HuH-7 (cell line): ENCODE results near the gene GANC.

ENCODE experiments used
- DNase-seq: peaks from one replicate; pipeline ENCODE4 v3.0.0; 2011; ENCODE audit warnings: low spot score

The GANC gene

DNA sequence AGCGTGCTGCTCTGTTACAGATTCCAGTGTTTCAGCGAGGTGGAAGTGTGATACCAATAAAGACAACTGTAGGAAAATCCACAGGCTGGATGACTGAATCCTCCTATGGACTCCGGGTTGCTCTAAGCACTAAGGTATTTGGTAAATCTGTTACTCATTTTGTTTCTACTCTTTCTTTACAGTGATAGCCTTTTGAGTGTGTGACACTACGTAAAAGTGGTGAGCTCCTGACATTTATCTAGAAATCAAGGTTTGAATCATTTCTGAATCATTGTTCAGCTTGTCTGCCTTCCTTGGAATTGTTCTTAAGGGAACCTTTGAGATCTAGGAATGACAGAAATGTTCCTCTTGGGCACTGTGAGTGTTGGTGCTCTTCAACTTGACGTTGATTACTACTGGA lies 75.1 kb downstream of the GANC start:
- DNase-seq, result no peak

DNA sequence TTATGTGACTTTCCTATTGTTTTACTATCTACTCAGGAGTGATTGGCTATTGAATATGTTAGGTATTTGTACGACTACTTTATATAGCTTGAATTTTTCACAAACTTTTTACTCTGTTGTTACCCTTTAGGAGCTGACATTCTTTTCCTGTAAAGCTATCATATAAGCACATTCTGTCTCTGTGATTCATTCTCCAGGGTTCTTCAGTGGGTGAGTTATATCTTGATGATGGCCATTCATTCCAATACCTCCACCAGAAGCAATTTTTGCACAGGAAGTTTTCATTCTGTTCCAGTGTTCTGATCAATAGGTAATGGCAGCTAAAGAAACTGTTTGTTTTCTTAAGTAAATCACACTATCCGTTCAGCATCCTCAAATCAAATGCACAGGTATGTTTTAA lies 76.2 kb downstream of the GANC start:
- no peak for DNase-seq

DNA sequence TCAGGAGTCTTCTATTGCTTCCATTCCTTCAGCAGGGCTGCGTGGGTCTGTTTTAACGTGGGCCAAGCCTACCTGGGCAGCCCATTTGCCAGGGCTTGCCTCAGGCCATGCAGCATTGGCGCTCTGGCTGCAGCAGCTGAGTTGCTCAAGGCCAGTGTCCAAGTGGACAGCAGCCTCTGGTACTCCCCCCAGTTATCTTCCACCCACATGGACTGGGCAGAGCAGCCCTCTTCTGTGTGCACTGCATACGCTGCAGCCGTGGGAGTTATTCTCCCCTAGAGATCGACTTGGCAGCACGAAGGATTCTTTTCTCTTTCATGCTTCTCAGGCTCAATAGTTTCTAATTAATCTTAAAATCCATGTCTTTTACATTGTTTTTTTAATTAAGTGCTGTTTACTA lies 79.4 kb downstream of the GANC start:
- no peak for DNase-seq

DNA sequence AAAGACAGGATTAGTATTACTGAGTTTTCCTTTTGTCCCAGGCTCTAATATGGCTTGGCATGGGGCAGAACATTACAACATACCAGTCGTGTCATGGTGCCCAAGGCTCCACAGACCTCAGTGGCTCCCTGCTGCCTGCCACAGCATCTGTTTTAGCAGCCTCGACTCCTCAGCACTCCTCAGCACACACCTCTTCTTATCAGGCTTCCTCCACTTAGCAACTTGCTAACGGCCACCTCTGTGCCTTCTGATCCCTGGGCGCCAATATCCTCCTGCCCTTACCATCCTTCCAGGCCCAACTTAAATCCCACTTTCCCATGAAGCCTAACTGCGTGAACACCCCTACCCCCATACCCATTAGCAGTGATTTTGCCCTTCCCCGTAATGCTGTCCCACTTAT lies 80.1 kb downstream of the GANC start:
- no peak for DNase-seq

DNA sequence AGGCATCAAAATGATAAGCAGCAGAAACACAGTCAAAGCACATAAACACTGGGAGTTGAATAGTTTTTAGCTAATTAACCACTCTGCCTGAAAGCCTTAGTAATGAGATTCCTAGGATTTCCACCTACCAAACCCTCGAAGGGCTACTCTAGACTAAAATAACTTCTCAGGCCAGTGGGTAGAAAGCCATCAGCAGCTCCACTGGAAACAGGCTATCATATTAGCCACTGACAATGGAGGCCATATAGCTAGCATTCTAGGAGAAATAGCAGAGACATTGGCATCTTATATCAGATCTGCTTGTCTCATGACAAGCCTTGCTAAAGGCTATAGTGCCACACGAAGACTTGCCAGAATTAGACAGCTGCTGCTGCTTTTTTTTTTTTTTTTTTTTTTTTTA lies 81.8 kb downstream of the GANC start:
- DNase-seq, result no peak

DNA sequence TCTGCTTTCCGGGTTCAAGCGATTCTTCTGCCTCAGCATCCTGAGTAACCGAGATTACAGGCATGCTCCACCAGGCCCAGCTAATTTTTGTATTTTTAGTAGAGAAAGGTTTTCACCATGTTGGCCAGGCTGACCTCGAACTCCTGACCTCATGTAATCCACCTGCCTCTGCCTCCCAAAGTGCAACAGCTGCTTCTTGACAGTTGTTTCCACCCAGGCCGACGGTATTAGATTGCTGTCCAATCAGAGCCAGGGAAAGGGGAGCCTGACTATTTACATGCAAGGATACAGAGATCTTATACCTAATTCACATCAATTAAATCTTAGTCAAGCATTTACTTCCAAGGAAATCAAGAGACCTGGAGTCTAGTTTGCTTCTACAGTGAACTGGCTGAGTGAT lies 82.3 kb downstream of the GANC start:
- DNase-seq, result no peak

DNA sequence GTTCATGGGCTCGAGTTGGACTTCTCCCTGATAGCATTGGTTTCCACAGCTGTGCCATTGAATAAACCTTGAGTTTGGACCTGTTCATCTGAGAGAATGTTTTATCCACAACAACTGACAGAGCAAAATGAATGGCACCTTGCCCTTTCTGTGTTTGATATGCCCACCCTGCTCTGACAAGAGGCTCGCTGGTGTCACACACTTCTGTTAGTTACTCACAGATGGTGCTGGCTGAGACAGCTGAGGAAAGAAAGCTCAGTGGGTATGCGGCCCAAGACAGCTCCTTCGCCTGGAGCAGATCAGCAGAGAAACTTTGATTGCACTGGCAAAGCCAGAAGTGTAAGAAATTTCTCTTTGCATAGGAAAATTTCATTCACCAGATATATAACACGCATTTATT lies 83.8 kb downstream of the GANC start:
- no peak for DNase-seq

DNA sequence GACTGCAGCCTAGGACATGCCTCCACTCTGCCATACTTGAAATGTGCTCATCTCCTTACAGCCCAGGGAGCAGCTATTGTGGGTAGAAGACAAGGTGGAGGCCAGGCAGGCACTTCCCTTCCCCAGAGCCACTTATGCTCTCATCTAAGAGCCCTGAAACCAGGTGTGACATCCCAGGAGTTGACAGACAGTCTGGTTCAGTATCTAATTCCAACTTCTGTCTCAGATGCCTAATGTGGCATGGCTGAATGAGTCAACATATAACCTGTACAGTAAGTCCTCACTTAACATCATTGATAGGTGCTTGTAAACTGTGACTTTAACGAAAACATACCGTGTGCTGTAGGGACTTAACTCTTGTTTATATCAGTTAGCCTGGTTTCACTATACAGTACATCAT lies 85.1 kb downstream of the GANC start:
- no peak for DNase-seq

DNA sequence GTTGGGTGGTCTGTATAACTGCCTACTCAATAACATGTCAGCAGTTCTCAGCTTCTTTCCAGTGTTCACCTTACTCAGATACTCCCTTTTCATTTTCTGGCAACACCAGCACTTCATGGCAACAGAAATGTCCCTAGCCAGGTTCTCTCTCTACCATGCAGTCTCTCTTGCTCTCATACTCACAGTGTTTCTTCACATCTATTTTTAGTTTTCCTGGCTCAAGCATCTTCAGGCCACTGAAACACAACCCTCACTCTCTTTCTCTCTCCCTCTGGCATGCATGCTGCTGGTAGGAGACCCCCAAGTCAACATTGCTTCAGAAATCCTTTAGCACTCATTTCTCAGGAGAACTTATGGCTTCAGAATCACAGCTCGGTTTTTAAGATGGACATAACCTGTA lies 86.2 kb downstream of the GANC start, which contains the start of gene CAPN3:
Gene CAPN3 (plus strand): TSS at position 253 of the 400 bp plus-strand sequence. CDS start 305 bp downstream, outside the sequence.
- no peak for DNase-seq

DNA sequence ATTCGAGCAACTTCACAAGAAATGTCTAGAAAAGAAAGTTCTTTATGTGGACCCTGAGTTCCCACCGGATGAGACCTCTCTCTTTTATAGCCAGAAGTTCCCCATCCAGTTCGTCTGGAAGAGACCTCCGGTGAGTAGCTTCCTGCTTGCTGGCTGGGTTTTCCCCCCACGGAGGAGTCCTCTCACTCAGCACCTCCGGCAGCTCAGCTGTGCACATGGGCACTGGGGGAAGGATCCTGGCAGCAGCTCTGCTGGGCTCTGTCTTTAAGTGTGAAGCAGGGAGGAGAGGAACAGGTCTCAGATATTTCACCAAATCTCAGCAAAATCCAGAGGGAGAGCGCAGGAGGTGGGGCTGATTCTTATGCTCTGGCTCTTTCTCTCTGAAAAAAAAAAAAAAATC lies 87.0 kb downstream of the GANC start:
- DNase-seq, result no peak

DNA sequence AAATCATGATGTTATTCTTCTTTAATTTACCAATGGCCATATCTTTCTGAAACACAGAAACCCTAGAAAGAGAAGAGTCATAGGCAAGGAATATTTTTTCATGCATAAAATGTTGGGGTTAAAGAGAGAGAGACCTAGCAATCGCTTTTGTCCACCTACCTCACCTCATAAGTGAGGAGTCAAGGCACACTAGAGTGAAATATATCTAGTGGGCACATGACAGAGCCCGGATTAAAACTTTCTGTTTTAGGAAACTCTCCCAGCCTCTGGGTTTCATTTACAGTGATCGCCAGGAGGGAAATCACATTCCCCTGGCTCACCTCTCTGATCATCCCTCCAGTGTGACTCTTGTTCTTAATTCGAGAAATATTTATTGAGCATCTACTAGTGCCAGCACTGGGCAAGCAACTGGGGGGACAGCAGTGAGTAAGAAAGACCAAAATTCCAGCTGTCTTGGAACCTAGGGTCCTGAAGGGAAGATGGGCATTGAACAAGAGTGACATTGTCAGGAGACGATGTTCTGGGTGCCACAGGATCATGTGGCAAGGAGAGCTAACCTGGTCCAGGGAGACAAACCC lies 87.6 kb downstream of the GANC start:
- no peak for DNase-seq

DNA sequence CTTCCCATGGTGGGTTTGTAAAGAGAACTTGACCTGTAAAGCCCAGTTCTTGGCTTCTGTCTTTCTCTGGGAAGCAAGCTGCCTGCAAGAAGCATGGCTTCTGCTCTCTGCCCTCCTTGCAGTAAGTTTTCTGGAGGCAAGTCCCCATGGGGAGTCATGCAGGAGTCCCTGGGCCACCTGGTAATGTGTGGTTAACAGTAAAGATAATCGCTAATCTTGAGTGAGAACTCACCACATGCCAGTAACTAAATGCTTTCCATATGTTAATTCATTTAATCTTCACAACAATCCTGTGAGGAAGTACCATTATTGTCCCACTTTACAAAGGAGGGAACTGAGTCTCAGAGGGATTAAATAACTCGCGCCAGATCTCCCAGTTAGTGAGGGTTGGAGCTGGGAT lies 90.5 kb downstream of the GANC start:
- DNase-seq, result no peak

DNA sequence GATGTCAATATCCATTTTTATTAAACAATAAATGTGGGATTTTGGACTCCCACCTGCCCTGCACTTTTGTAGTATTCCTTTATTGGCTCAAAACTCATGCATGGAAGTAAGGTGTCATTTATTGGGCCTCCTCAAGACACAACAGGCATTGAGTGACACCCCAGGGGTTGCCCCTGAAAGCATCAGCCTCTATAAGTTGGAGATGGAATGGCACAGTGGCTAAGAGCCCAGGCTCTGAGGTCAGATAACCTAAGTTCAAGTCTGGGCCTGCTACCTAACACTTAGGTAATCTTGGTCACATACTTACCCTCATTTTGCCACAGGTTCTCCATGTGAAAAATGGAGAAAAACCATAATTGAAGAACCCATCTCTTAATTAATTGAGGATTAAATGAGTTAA lies 90.9 kb downstream of the GANC start:
- DNase-seq, result no peak

DNA sequence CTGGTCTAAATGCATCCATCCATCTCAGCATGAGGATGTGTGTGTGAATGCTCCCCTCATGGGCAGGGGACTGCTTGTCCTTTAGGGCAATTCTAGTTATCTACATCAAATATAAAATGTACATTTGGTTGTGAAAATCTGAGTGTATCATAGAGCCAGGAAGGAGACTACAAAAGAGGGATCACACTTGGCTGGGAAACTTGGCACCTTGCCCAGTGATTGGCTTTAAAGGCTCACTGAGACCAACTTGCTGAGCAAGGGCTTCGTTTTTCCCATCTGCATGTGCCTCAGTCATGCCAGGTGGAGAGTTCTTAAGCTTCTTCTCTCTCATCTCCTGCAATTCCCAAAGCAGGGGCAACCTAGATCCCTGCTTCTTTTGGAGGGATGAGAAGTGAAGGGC lies 91.5 kb downstream of the GANC start:
- no peak for DNase-seq

DNA sequence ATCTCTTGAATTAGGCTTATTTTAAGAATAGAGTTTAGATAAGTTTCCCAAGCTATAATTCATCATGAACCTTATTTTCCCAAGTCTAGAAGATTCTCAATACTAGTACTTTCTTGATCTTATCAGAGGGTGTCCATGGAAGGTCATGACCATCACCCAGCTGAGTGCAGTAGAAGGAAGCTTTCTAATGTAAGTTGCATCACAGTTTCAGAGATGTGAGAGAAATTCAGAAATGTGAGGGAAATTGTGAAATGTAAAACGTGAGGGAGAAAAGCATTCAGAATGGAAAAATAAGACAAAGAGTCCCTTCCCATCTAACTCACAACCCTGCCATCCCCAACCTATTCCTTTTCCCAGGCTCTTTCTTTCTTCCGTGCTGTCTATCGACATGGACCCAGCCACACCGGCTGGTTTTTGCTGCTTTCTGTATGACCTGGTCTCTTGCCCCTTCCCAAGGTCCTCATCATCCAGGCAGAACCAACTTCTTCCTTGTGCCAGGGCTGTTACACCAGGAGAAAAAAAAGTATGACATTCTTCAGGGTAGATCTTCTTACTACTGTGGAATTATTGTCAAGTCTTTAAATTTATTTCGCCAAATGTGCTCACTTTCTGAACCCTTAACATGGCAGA lies 93.0 kb downstream of the GANC start:
- no peak for DNase-seq

DNA sequence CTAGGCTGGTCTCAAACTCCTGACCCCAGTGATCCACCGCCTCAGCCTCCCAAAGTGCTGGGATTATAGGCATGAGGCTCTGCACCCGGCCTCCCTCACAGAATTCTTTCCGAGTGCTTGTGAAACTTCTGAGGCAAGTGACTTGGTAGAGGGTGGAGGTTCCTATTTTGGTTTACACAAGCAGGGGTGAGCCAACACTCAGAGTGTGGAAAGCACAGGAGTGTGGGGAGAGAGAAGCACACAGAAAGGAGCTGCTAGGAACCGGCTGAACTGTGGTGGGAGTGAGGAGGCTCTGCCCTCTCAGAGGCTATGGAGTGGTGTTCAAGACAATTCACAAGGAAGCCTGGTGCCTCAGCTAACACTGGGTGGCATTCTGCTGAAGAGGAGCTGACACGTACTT lies 94.0 kb downstream of the GANC start:
- no peak for DNase-seq

DNA sequence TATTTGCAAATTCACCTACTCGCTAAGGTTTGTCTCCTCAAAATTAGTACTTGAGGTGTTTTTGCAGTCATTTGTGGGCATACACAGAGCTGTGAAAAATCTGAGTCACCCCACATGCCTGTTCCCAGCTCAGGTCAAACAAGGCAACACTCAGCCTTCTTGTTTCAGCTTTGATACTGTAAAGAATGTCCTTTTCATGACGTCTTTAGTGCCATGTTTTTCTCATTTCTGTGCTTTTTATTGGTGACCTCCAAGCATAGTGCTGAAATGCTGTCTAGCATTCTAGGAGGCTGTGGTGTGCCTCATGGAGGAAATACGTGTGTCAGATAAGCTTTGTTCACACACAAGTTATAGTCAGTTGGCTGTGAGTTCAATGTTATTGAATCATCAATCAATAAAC lies 95.1 kb downstream of the GANC start:
- no peak for DNase-seq

DNA sequence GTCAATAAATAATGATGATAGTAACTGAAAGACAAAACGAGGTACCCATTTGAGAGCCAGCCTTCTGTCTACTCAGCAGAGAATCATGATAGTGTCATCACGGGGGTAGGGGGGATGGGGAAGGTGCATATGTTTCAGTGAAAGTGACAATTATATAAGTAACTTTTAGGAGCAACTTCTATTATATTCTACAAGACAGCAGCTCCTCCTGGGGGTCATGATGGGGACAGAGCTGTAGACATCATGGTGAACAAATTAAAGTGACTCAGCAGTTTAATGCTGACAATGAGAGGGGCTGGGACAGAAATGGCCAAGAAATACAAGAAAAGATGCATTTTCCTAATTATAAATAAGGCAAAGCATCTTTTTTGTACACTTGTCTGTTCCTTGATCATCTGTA lies 98.1 kb downstream of the GANC start:
- DNase-seq, result no peak

DNA sequence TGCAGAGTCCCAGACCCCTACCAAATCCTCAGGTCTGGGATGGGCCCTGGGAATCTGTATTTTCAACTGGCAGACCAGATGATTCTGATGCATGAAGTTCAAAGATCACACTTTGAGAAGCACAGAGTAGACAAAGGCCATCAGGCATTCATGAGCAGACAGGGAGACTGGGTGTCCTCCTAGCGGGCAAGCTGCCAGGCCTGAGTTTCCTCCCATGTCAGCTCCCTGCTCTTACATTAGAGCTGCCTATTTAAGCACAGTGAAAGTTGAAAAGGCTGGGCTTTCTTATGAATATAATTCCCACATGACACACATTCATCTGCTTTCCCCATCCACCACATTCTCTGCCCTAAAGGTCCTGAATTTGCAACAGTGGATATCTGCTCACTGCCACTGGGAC lies 100.3 kb downstream of the GANC start:
- no peak for DNase-seq

DNA sequence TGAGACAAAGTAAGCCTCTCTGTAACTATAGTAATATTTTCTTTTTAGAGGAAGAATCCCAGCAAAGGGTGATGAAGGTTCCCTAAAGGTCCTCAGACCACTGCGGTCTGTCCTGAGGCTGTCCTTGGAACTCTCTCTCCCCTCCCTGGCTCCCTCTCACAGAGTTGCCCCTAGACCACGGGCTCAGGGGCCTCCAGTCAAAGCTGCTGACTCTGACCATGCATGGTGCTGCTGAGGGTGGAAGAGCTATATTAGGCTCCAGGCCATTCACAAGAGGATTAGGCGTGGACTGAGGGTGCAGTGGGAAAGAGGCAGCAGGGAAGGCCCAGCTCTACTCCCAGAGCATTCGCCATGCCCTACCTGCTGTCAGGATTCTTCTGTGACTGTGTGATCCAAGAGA lies 100.9 kb downstream of the GANC start:
- DNase-seq, result no peak

DNA sequence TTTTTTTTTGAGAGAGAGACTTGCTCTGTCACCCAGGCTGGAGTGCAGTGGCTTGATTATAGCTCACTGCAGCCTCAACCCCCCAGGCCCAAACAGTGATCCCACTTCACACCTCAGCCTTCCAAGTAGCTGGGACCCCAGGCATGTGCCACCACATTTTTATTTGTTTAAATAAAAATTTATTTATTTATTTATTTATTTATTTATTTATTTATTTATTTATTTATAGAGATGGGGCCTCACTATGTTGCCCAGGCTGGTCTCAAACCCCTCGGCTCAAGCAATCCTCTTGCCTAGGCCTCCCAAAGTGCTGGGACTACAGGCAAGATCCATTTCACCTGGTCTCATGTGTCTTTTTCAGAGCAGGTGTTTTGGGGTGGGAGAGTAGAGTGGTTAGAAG lies 101.8 kb downstream of the GANC start:
- no peak for DNase-seq

DNA sequence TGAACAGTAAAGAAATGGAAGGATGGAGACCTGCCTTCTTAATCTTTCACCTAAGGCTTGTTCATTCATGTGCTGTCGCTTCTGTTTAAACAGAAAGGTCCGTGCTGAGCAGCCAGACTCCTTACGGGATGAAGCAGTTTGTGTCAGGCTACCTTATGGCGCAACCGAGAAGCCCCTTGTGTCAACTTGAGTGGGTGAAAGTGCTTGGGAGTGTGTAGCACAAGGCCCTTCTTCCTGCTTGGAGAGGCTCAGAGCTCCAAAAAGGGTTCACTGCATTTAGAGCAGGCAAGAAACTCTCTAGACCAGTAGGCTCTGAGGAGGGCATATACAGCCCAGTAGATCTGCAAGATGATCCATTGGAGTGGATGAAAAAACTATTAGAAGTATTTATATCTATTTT lies 102.3 kb downstream of the GANC start:
- DNase-seq, result no peak

DNA sequence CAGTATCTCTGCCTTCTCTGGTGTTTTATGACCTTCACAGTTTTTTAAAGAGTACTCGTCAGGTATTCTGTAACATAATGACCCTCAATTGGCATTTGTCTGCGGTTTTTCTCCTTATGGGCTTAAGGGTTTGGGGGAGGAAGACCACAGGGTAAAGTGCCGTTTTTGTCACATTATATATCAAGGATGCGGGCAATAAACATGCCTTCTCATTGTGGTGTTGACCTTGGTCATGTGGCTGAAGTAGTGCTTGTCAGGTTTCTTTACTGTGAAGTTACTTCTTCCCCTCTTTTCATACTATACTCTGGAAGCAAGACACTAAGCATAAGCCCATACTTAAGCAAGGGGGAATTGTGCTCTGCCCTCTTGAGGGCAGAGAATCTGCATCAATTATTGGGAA lies 102.9 kb downstream of the GANC start:
- DNase-seq, result no peak

DNA sequence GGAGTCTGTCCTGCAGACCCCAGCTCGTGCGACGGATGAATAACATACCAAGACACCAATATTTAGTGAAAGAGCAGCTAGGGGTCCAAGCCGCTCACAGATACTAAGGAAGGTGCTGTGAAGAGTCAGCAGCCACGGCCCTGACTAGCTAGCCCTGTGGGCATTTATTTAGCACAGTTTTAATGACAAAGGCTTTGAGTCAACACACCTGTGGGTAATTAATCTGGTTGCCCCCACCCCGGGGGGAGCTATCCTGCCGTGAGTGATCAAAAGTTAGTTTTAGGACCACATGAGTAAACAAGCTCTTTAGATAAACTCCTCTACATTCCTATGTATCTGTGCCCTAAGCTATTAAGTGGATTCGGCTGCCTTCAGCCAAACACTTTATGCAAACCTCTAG lies 105.0 kb downstream of the GANC start:
- no peak for DNase-seq

DNA sequence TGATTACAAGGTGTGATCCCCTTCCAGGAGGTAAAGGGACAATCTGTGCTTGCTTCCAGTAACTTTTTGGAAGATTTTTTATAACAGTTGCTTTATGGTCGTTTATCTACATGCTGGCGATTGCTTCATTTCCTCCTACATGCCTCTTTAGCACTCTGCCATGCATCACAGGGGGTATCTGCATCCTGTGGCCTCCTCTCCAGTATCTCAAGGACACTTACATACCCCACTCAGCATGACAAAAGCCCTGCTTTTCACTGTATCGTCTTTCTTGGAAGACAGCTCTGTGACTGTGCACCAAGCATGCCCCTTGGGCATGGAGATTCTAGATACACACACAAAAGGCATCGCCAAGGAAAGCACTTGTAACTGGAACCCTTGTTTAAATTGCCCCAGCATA lies 111.6 kb downstream of the GANC start:
- DNase-seq, result no peak
